GM19395 (cell line): Measurements from ENCODE around the gene PNPLA8.

Experiments used
- ATAC-seq: cut with Tn5 transposase; IDR thresholded peaks from one replicate; pipeline ENCODE4 v1.9.1; 2021; ENCODE audit warnings: mild to moderate bottlenecking, moderate library complexity; ENCODE audit not compliant: unreplicated experiment

PNPLA8 gene

GRCh38 chr7:108449521-108449920 is 76.4 kb downstream of the PNPLA8 start:
- ATAC-seq, result no peak

- no peak for ATAC-seq
Measured at GRCh38 chr7:108448584-108449505, 77.1 kb downstream of the PNPLA8 start.

DNA sequence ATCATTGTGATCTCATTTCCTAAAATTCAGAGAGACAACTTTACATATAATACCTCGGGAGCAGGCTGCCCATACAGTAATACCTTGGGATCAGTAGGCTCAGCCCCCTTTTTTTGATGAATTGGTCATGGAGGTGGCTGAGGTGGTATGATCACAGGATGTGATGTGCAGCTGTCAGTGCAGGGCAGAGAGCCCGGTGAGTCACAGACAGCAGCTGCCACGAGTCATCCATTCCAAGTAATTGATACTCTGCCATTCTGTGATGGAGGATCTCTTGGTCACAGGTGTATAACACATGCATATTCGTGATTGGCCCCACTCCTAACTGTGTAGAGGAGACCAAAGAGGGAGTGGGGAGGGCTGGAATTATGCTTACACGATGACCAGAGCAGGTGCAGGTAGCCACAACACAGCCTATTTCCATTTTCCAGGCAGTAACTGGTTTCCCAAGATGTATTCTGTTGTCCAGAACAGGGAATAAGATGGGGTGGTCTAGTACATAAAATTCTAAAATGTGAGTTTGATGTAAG is 83.8 kb downstream of the PNPLA8 start:
- no peak for ATAC-seq

- ATAC-seq, result no peak
Measured at GRCh38 chr7:108441392-108441955, 84.5 kb downstream of the PNPLA8 start.

DNA sequence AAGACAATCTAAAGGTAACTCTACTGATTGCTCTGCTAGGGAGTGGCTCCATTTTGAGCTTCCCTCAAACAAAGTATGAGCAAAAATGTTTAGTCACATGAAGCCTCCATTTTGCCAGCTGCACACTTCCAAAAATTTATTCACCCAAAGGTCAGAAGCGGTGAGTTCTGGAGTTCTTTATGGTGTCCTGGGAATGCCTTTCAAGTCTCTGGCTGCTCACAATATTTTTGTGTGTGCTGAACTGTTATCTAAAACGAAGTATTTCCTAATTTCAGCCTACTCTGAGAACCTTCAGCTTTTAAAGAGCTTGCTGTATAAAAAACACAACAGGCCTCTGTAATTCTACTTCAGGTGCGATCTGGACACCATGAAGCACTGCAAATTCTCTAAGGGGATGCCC is 85.3 kb downstream of the PNPLA8 start:
- no peak for ATAC-seq

- no peak for ATAC-seq
Measured at GRCh38 chr7:108436906-108437305, 89.0 kb downstream of the PNPLA8 start.

DNA sequence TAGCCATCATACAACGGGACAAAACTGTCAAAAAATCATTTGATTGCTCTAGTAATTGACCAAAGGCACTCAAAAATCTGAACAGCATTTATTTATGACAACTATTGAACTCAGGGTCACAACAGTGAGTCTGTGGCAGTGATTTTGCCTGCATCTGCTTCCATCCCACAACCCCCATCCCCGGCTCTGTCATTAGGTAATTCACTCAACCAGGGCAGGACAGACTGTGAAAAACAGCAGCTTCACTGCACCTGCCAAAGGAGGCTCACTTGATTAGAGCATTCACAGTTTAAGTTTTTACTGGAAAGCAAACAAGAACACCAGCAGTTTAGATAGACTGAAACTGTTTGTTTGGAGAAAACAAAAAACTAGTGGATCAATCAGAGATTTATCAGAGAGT is 91.9 kb downstream of the PNPLA8 start:
- ATAC-seq, result no peak

DNA sequence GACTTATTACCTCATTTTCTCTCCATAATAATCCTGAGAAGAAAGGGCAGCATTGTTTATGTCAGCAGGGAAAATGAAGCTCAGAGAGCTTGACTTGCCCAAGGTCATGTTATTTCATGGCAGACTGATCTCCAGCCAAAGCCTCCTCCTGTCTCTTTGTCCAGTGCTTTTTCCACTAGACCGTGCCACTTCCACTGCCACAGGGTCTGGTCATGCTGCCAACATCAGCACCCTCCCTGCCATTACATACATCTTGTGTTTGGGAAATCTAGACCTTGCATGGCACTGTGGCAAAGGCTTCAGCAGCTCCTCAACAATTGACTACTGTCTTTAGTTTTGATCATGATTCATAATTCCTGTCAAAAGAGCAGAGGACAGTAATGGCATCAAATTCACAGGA is 94.8 kb downstream of the PNPLA8 start:
- no peak for ATAC-seq

DNA sequence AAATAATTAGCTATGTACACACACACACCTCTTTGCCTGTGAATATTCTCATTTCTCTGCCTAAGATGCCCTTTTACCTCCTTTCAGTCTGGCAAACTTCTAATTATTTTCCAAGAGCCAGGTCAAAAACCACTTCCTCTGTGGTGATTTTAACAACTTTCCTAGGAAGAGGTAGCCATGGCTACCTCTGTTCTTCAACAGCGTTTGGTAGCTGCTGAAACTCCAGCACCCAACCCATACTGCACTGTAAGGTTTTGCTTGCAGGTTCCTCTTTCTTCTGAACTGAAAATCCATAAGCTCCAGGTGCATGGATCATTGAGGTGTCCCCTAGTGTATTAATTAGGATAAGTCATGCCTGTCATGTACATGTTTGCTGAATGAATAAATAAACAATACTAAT is 95.3 kb downstream of the PNPLA8 start:
- ATAC-seq, result no peak

DNA sequence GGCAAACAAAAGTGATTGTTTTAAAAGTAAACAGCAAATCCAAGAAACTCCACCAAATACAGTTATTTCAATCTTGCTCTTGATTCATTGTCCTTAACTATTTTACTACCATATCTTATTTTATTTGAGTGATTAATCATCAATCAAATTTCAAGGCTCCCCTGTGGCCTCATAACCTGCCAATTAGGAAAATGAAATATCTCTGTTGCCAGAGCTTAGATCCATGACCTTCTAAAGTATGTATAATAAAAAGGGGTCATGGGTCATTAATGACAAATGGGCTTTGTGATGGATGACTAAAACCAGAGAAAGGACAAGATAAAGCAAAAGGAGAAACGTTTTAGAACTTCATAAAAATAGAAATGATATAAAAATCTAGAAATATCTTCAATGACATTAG is 98.2 kb downstream of the PNPLA8 start:
- no peak for ATAC-seq

DNA sequence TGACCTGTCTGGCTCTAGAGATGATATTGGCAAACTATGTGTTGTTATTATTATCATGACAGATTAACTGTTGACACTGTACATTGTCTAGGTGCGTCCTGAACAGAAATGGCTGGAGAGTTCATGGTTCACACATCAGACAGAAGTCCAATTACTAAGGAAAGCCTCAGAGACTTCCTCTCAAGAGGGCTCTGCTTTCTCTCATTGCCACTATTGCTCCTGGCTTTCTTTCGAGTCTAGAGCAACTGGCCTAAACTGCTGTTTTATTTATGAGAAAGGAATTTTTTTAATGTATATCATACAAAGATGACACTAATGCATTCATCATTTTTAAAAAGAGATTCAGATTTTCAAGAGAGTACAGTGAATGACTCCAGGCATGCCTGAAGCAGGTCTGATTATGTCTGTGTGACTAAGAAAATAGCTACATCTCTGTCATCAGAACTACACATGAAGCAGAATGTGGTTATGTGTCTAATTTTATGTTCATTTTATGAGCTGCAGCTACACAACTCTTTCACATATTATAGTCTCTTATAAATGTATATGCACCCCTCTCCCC is 100.1 kb downstream of the PNPLA8 start:
- no peak for ATAC-seq

GRCh38 chr7:108424013-108424412 is 101.9 kb downstream of the PNPLA8 start:
- ATAC-seq, result no peak

DNA sequence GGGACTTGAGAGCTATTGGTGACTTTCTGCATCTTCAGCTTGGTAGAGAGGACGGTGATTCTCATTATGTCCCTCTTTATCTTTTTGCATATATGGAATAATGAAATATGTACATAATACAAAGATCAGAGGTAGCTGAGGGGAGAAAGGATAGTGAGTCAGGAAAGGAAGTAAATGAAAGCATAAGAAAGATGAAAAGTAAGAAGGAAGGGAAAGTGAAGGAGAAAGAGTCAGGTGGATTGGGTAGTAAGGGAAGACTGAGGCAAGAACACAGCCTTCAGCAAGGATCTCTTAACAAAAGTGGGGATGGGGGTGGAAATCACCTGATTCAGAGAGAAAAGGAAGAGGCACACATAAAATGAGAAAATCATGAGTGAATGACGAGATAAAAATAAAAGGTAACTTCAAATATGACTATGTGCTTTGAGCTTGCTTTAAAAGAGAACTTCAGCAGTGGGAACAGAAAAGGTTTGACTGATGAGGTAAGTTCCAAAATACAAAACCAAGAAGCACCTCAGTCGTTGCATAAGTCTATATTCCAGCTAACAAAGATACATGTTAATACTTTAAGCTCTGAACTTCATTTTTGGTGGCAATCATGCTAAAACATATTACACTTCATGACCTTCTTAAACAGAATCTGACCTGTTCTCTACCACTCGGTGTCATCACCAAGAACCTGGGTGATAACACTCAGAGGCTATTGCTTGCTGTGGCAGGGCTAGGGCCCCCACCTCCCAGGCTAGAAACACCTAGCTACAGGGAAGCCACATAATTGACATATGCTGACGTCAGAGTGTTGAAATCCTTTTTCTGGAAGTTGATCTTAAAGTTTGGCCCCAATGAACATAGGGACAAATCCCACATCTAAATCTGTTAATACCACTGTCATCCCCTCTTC is 102.6 kb downstream of the PNPLA8 start:
- ATAC-seq, result no peak

DNA sequence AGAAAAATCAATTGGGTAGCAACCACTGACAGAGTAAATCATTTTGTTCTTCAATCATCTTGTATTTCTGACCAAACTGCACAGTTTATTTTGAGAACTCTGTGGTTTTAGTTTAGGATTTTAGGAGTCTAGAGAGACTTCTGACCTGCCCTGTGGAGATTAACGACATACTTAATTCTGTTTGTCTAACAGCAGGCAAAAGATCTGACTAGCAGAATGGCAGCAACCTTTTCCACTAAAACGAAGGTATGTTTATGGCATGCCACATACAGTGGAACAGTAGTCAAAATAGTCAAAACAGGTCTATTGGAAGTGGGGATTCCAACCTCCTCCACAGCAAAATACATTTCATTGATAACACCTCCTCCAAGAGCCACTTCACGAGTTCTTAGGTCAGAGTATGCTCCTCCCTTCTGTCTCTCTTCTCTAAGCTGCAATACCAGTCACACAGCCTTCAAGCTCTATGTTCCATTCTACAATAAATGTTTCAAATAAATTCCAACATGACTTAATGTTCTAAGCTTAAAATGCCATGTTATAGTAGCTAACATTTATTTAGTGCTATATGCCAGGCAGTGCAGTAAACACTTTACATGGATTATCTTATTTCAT is 104.1 kb downstream of the PNPLA8 start:
- no peak for ATAC-seq
